SK-N-SH treated with all-trans-retinoic acid at 6 μM for 48 hours (cell line): ENCODE results near the gene WNK1.

Experiments
- CREB5 ChIP-seq: fragments of 250-450 bp; sonication (Bioruptor Pico); IDR thresholded peaks from 2 replicates; pipeline ENCODE4 v1.5.1; 2020; ENCODE audit warnings: low read depth, mild to moderate bottlenecking, moderate library complexity
- TOX ChIP-seq: fragments of 250-450 bp; sonication (Bioruptor Pico); IDR thresholded peaks from 2 replicates; pipeline ENCODE4 v1.8.0; 2021; ENCODE audit warnings: mild to moderate bottlenecking, moderate library complexity, borderline replicate concordance
- ZNF70 ChIP-seq: fragments of 450-650 bp; formaldehyde crosslinking; IDR thresholded peaks from 2 replicates; pipeline ENCODE4 v1.5.0; 2020; ENCODE audit warnings: mild to moderate bottlenecking, moderate library complexity

Gene WNK1

GRCh38 chr12:958588-959123 lies 206.3 kb downstream of the WNK1 start (continued):
- TF ChIP-seq CREB5 (CRISPR knock-in tag) (no peak), TOX (no peak), ZNF70 (CRISPR knock-in tag) (no peak)
